NB4 (cell line): ENCODE measurements around the gene CSMD2.

ENCODE experiments used
- DNase-seq: peaks from one replicate; pipeline ENCODE4 v3.0.0; 2010; ENCODE audit warnings: low read depth
- H3K4me3 ChIP-seq: one replicate; pipeline ENCODE4 v1.5.1; 2011; ENCODE audit warnings: mild to moderate bottlenecking, low read depth, low read length, moderate library complexity
- MYC ChIP-seq: IDR thresholded peaks from 2 replicates; pipeline ENCODE4 v1.6.1; 2011; ENCODE audit warnings: low read depth, low read length
- POLR2A ChIP-seq: IDR thresholded peaks from 2 replicates; pipeline ENCODE4 v1.6.1; 2011; ENCODE audit warnings: mild to moderate bottlenecking; ENCODE audit not compliant: insufficient read length; ENCODE audit errors: extremely low read depth
- TF ChIP-seq, protein P1 (sequence below): IDR thresholded peaks from one replicate; pipeline ENCODE4 v1.5.1; 2012; ENCODE audit warnings: low read depth, low read length
- TF ChIP-seq, protein P2 (sequence below): IDR thresholded peaks from 2 replicates; pipeline ENCODE4 v1.6.1; 2011; ENCODE audit warnings: low read depth, low read length

Gene CSMD2

DNA sequence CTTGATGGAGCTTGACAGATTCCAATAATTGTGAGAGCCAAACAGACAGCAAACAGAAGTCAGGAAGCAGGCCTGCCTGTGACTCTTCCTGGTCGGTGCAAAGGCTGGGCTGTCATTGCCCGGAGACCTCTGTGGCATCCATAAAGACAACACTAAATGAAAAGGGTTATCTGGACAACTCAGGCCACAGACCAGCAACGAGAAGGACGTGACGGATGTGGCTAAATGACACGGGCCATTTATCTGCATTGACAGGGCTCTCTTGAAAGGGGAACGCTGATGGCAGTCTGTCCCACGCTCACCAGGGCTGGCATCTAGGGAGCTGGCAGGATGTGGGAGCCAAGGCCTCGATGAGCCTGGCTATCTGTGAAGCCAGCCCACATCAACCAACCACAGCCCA, 266.1 kb downstream of the CSMD2 start:
- no peak overlapping the region for H3K4me3 ChIP-seq
- DNase-seq = no peak
- TF ChIP-seq, protein P1, sequence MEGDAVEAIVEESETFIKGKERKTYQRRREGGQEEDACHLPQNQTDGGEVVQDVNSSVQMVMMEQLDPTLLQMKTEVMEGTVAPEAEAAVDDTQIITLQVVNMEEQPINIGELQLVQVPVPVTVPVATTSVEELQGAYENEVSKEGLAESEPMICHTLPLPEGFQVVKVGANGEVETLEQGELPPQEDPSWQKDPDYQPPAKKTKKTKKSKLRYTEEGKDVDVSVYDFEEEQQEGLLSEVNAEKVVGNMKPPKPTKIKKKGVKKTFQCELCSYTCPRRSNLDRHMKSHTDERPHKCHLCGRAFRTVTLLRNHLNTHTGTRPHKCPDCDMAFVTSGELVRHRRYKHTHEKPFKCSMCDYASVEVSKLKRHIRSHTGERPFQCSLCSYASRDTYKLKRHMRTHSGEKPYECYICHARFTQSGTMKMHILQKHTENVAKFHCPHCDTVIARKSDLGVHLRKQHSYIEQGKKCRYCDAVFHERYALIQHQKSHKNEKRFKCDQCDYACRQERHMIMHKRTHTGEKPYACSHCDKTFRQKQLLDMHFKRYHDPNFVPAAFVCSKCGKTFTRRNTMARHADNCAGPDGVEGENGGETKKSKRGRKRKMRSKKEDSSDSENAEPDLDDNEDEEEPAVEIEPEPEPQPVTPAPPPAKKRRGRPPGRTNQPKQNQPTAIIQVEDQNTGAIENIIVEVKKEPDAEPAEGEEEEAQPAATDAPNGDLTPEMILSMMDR = no peak
- TF ChIP-seq POLR2A (no peak), MYC (no peak)
- TF ChIP-seq, protein P2, sequence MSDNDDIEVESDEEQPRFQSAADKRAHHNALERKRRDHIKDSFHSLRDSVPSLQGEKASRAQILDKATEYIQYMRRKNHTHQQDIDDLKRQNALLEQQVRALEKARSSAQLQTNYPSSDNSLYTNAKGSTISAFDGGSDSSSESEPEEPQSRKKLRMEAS = no peak

DNA sequence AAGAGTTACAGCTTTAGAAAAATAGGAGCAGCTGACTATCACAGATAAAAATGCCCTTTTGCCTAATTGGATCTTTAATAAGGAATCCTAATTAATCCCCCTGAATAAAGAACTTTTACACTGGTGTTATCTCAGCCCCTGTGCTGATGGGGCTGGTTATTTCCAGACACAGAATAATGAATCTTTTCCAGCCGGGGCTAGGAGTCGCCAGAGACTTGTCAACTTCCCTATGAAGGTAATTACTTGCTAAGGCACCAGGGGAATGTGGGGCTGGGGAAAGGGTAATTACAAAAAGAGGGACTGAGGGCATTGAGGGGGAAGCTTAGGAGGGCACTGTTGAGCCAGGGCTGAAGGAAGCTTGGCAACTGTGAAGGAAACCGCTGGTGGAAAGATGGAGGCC, 266.6 kb downstream of the CSMD2 start:
- no peak for DNase-seq
- H3K4me3 ChIP-seq = no peak overlapping the region
- TF ChIP-seq, protein P1 = no peak
- TF ChIP-seq POLR2A (no peak), MYC (no peak)
- TF ChIP-seq, protein P2 = no peak

DNA sequence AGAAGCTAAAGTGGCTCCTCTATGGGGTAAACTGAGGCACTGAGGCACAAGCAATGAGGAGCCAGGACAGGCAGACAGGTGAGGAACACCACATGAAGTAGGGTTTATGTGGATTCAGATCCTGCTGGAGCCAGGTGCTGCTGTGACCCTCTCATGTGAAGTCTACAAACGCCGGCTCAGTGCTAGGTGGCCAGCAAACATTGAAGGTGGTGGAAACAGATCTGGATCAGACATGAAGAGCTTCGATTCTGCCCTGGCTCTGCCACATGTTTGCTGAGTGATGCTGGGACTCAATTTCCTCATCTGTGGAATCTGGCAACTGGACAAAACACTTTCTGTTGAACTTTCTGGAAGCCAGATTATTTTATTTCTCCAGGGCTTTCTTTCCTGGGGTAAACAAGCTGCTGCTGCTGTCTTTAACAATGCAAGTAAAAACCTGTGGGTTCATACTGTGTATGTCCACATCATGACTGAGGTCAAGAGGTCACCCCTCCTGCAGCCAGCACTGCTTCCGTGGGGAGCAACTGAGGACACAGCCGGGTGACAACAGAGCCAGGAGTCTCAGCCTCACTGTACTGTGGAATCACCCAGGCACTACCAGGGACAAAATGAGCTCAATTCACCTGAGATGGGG, 267.8 kb downstream of the CSMD2 start:
- TF ChIP-seq POLR2A (no peak), MYC (no peak)
- TF ChIP-seq, protein P1 = no peak
- TF ChIP-seq, protein P2 = no peak
- no peak overlapping the region for H3K4me3 ChIP-seq
- no peak for DNase-seq

DNA sequence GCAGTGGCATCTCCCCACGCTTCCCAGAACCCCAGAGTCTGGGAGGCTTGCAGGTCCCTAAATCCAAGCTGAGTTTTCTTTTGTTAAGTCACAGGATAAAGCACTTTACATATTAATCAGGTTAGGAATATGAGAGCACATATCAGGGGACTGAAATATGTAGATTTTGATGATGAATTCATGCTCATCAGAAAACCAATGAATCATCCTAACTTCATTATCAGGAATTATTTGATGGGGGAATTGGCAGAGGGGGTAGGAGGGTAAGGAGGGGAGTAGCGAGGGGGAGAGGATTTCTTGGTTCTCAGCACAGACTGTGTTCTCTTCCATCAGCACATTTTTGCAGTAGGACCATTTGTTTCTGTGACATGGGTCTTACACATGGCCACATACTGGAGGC, 269.1 kb downstream of the CSMD2 start:
- DNase-seq = no peak
- H3K4me3 ChIP-seq = no peak overlapping the region

DNA sequence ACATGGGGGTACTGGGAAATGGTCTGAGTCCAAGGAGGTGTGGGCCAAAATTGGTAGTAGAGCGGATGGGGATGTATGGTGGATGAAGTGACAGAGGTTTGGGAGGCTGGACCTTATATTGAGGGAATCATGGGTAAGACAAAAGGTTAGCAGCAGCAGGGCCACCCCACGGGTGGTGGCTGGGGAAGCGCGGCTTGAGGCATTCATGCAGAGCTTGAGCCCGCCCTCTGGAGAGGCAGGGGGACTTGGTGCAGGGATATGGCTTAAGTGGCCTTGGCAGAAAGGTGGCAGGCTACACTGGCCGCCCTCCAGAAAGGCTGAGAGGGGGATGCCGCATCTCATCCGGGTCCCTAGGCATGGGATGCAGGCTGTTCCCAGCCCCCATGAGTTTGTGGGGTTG, 269.6 kb downstream of the CSMD2 start:
- TF ChIP-seq, protein P1 = no peak
- TF ChIP-seq POLR2A (no peak), MYC (no peak)
- TF ChIP-seq, protein P2 = no peak
- DNase-seq = no peak
- no peak overlapping the region for H3K4me3 ChIP-seq

More for the DNA sequence above, 269.1 kb downstream of the CSMD2 start:
- TF ChIP-seq POLR2A (no peak), MYC (no peak)
- TF ChIP-seq, protein P1 = no peak
- TF ChIP-seq, protein P2 = no peak
